ENCODE measurements around the gene FAM193B. TPM values are rescaled to one million over a fixed set of nuclear protein-coding genes. Genes with fewer than 3 reads are reported as not detected.

The FAM193B gene
- total and polyA plus RNA-seq, 2 donors (not counting 1 experiment from before 2014, with no cell fraction given) = 227 to 301 TPM

DNA sequence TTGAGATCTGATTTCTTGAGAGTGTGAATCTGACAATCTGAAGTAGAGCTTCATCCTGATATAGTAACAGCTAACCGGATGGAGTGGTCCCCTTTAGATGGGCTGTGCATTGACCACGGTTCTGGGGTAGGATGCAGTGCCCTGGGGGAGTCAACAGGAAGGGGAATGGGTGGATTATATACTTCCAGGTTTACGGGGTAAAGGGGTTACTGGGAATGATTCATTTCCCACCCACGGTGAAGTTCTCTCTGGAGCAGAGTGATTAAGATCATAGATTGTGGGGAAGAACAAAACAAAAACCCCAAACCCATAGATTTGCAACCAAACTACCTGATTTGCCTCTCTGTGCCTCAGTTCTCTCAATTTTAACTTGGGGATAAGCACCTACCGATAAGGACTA, 44.1 kb upstream of the FAM193B start:
- Mint-ChIP-seq H3K4me1 (peaks cover 31% of the 10 kb centered on the region), H3K27me3 (no peaks in the 10 kb centered on the region), H3K4me3 (peak overlapping the region; percentile 90), H3K9me3 (ENCODE audit: insufficient read depth) (no peaks in the 10 kb centered on the region), H3K27ac (peak overlapping the region; percentile 89)
- peaks cover 15 to 33% of the 10 kb centered on the region in 2 donors for H3K4me1 ChIP-seq (ENCODE audit: control insufficient read depth in 2 of 2, insufficient read depth in 2 of 2, low read length in 2 of 2)
- peaks cover 21% of the 10 kb centered on the region for H4K20me1 ChIP-seq (ENCODE audit: control insufficient read depth, insufficient read depth, low read length, poor library complexity, severe bottlenecking)
- peaks cover 6% of the 10 kb centered on the region for H3K79me2 ChIP-seq (ENCODE audit: control insufficient read depth, insufficient read depth, low read length)
- no peak overlapping the region for H3K4me3 ChIP-seq (ENCODE audit: control extremely low read depth in 1 of 5, extremely low read depth in 1 of 5, insufficient read depth in 1 of 5, low read depth in 2 of 5, low read length in 4 of 5)
- DNase-seq (no peak), ATAC-seq (ENCODE audit: low read depth) (no peak)
- intact Hi-C loops (cut with micrococcal nuclease) = no loop called here
- H3K9me3 ChIP-seq (ENCODE audit: control extremely low read depth in 1 of 3, control insufficient read depth in 2 of 3, insufficient read depth in 1 of 3, low read length in 2 of 3) = no peaks in the 10 kb centered on the region
- H3K9ac ChIP-seq (ENCODE audit: low read length) = no peak overlapping the region
- CTCF ChIA-PET = interaction anchor here (0.7 to 3.0 kb wide), 2 partner anchors 9 to 280 kb away, joined by 3 to 10 read pairs; no protein-coding TSS in a partner anchor
- H3K27me3 ChIP-seq (replicated peaks in 1 of 4; ENCODE audit: control extremely low read depth in 1 of 4, control insufficient read depth in 3 of 4, insufficient read depth in 4 of 4, low read length in 3 of 4) = no peaks in the 10 kb centered on the region
- POLR2A ChIA-PET = interaction anchor here (0.6 to 1.2 kb wide), 2 partner anchors 88 to 1040 kb away, joined by 3 read pairs; no protein-coding TSS in a partner anchor
- 54% methylated on average over 2 of the region's 5 CpGs for WGBS (ENCODE audit: insufficient coverage)
- no peak for TF ChIP-seq EZH2 (IDR thresholded peaks at IDR 0.05; ENCODE audit: borderline replicate concordance, insufficient read depth, low read depth, low read length, poor library complexity, severe bottlenecking)
- TF ChIP-seq, protein P1, sequence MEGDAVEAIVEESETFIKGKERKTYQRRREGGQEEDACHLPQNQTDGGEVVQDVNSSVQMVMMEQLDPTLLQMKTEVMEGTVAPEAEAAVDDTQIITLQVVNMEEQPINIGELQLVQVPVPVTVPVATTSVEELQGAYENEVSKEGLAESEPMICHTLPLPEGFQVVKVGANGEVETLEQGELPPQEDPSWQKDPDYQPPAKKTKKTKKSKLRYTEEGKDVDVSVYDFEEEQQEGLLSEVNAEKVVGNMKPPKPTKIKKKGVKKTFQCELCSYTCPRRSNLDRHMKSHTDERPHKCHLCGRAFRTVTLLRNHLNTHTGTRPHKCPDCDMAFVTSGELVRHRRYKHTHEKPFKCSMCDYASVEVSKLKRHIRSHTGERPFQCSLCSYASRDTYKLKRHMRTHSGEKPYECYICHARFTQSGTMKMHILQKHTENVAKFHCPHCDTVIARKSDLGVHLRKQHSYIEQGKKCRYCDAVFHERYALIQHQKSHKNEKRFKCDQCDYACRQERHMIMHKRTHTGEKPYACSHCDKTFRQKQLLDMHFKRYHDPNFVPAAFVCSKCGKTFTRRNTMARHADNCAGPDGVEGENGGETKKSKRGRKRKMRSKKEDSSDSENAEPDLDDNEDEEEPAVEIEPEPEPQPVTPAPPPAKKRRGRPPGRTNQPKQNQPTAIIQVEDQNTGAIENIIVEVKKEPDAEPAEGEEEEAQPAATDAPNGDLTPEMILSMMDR (IDR thresholded peaks at IDR 0.05) = no peak
- H2AFZ ChIP-seq (ENCODE audit: insufficient read depth, low read depth, low read length, poor library complexity, severe bottlenecking) = peak overlapping the region; percentile 87
- peak overlapping the region; percentile 81 for H3K4me2 ChIP-seq (replicated peaks; ENCODE audit: low read depth, low read length, poor library complexity, severe bottlenecking)
- H3K27ac ChIP-seq (ENCODE audit: low read length in 2 of 2) = no peak overlapping the region
- H3K36me3 ChIP-seq (replicated peaks in 1 of 2; ENCODE audit: control extremely low read depth in 1 of 2, control insufficient read depth in 1 of 2, extremely low read depth in 1 of 2, insufficient read depth in 2 of 2, low read length in 1 of 2) = peaks cover 20 to 31% of the 10 kb centered on the region in 2 experiments

DNA sequence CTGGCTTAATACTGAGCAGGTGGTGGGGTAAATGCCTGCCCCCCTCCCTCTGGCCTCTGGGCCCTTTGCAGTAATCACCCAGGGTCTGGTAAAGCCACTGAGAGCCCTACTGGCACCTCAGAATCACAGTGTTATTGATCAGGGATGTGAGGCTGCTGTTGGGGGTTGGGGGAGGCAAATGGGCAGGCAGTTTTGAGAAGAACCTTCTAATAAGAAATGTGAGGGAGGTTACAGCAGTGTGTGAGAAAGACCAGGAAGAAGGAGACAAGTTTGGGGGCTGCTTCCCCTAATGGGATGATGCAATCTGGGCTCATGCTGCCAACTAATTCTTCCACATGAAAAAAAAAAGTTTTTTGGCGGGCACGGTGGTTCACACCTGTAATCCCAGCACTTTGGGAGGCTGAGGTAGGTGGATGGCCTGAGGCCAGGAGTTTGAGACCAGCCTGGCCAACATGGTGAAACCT, 42.4 kb upstream of the FAM193B start:
- Mint-ChIP-seq H3K4me3 (no peak overlapping the region), H3K27ac (no peak overlapping the region), H3K9me3 (ENCODE audit: insufficient read depth) (no peaks in the 10 kb centered on the region), H3K4me1 (peaks cover 44% of the 10 kb centered on the region), H3K27me3 (no peaks in the 10 kb centered on the region)
- Histone ChIP-seq H3K9ac (ENCODE audit: low read length) (no peak overlapping the region), H3K4me3 (ENCODE audit: control extremely low read depth in 1 of 5, extremely low read depth in 1 of 5, insufficient read depth in 1 of 5, low read depth in 2 of 5, low read length in 4 of 5) (no peak overlapping the region), H3K4me2 (replicated peaks; ENCODE audit: low read depth, low read length, poor library complexity, severe bottlenecking) (no peak overlapping the region), H2AFZ (ENCODE audit: insufficient read depth, low read depth, low read length, poor library complexity, severe bottlenecking) (no peak overlapping the region), H3K27ac (ENCODE audit: low read length in 2 of 2) (no peak overlapping the region), H3K4me1 (ENCODE audit: control insufficient read depth in 2 of 2, insufficient read depth in 2 of 2, low read length in 2 of 2) (peaks cover 25 to 44% of the 10 kb centered on the region in 2 donors), H4K20me1 (ENCODE audit: control insufficient read depth, insufficient read depth, low read length, poor library complexity, severe bottlenecking) (peaks cover 35% of the 10 kb centered on the region), H3K36me3 (replicated peaks in 1 of 2; ENCODE audit: control extremely low read depth in 1 of 2, control insufficient read depth in 1 of 2, extremely low read depth in 1 of 2, insufficient read depth in 2 of 2, low read length in 1 of 2) (peaks cover 23 to 31% of the 10 kb centered on the region in 2 experiments), H3K9me3 (ENCODE audit: control extremely low read depth in 1 of 3, control insufficient read depth in 2 of 3, insufficient read depth in 1 of 3, low read length in 2 of 3) (no peaks in the 10 kb centered on the region), H3K79me2 (ENCODE audit: control insufficient read depth, insufficient read depth, low read length) (peaks cover 20% of the 10 kb centered on the region), H3K27me3 (replicated peaks in 1 of 4; ENCODE audit: control extremely low read depth in 1 of 4, control insufficient read depth in 3 of 4, insufficient read depth in 4 of 4, low read length in 3 of 4) (no peaks in the 10 kb centered on the region)
- no peak for ATAC-seq (ENCODE audit: low read depth)
- ChIA-PET POLR2A (interaction anchor here (0.7 kb wide), 2 partner anchors 108 to 171 kb away, joined by 3 read pairs; no protein-coding TSS in a partner anchor), CTCF (interaction anchor here (0.5 kb wide), 1 partner anchor 1233 kb away, joined by 3 read pairs; no protein-coding TSS in a partner anchor)
- TF ChIP-seq, protein P1 (IDR thresholded peaks at IDR 0.05) = no peak
- no peak for TF ChIP-seq EZH2 (IDR thresholded peaks at IDR 0.05; ENCODE audit: borderline replicate concordance, insufficient read depth, low read depth, low read length, poor library complexity, severe bottlenecking)
- intact Hi-C loops (cut with micrococcal nuclease) = no loop called here
- WGBS (ENCODE audit: insufficient coverage) = no CpG with 5 or more reads among the region's 2 CpGs
- DNase-seq = no peak
